Measurements from ENCODE around the gene RADX. TPM values are rescaled to one million over a fixed set of nuclear protein-coding genes. Genes with fewer than 3 reads are reported as not detected.

RADX gene
- total and polyA plus RNA-seq, 10 donors, result 2.7 to 19.4 (median 5.9) TPM

- WGBS, 5 donors, result 60 to 93% (median 86%) methylated on average over 1 of the region's 1 CpG
- TF ChIP-seq CTCF (IDR thresholded peaks at IDR 0.05 in 8 of 11, conservative IDR thresholded peaks at IDR 0.05 in 3 of 11) (no peak), POLR2A (IDR thresholded peaks at IDR 0.05) (no peak), POLR2AphosphoS5 (IDR thresholded peaks at IDR 0.05) (no peak)
- peaks cover 0 to 3% (median 0%) of the 10 kb centered on the region in 6 donors for H3K4me1 ChIP-seq
- H3K27ac ChIP-seq, result no peak overlapping the region
- DNase-seq, result no peak
- peaks cover 0 to 6% (median 0%) of the 10 kb centered on the region in 7 donors for H3K27me3 ChIP-seq (replicated peaks in 1 of 7)
- H3K36me3 ChIP-seq, result no peaks in the 10 kb centered on the region
- intact Hi-C loops (cut with DNase I; ENCODE audit: low total_unique reads), result no loop called here
- H3K9me3 ChIP-seq, result no peaks in the 10 kb centered on the region
- H3K4me3 ChIP-seq, result no peak overlapping the region
Observed at GRCh38 chrX:106606571-106606970, 5.2 kb upstream of the RADX start.

- Histone ChIP-seq H3K4me3 (no peak overlapping the region), H3K36me3 (no peaks in the 10 kb centered on the region), H3K27me3 (replicated peaks in 1 of 7) (peaks cover 0 to 10% (median 0%) of the 10 kb centered on the region in 7 donors), H3K9me3 (no peaks in the 10 kb centered on the region), H3K27ac (no peak overlapping the region), H3K4me1 (peaks cover 0 to 4% (median 0%) of the 10 kb centered on the region in 6 donors)
- intact Hi-C loops (cut with DNase I; ENCODE audit: low total_unique reads), result no loop called here
- no peak for DNase-seq
- WGBS, 5 donors, result 50 to 62% (median 55%) methylated on average over 5 to 6 of the region's 6 CpGs
- TF ChIP-seq POLR2A (IDR thresholded peaks at IDR 0.05) (no peak), CTCF (IDR thresholded peaks at IDR 0.05 in 8 of 11, conservative IDR thresholded peaks at IDR 0.05 in 3 of 11) (no peak), POLR2AphosphoS5 (IDR thresholded peaks at IDR 0.05) (no peak)
Observed at GRCh38 chrX:106608016-106608415, 3.8 kb upstream of the RADX start.

GRCh38 chrX:106611317-106611678 is 480 bp upstream of the RADX start:
- H3K4me1 ChIP-seq, result peaks cover 0 to 11% (median 2%) of the 10 kb centered on the region in 6 donors
- peak overlapping the region in 5 of 8 donors; percentile 35 to 84 (median 70) for H3K27ac ChIP-seq
- no peaks in the 10 kb centered on the region for H3K9me3 ChIP-seq
- intact Hi-C loops (cut with DNase I; ENCODE audit: low total_unique reads), result no loop called here
- no peak for TF ChIP-seq CTCF (IDR thresholded peaks at IDR 0.05 in 8 of 11, conservative IDR thresholded peaks at IDR 0.05 in 3 of 11)
- no peak for TF ChIP-seq POLR2A (IDR thresholded peaks at IDR 0.05)
- no peak for TF ChIP-seq POLR2AphosphoS5 (IDR thresholded peaks at IDR 0.05)
- no peak for DNase-seq
- no peaks in the 10 kb centered on the region for H3K36me3 ChIP-seq
- H3K4me3 ChIP-seq, result peak overlapping the region in 7 of 8 donors; percentile 39 to 76 (median 47)
- WGBS, 5 donors, result 6 to 59% (median 31%) methylated on average over 1 of the region's 1 CpG
- peaks cover 0 to 5% (median 0%) of the 10 kb centered on the region in 7 donors for H3K27me3 ChIP-seq (replicated peaks in 1 of 7)

- Histone ChIP-seq H3K27me3 (replicated peaks in 1 of 7) (peaks cover 0 to 5% (median 0%) of the 10 kb centered on the region in 7 donors), H3K4me3 (peak overlapping the region; percentile 0 to 76 (median 44)), H3K4me1 (peaks cover 0 to 11% (median 2%) of the 10 kb centered on the region in 6 donors), H3K27ac (peak overlapping the region in 4 of 8 donors; percentile 58 to 84 (median 71)), H3K9me3 (no peaks in the 10 kb centered on the region), H3K36me3 (no peaks in the 10 kb centered on the region)
- 1 to 31% (median 5%) methylated on average over 8 of the region's 8 CpGs for WGBS, 5 donors
- TF ChIP-seq CTCF (IDR thresholded peaks at IDR 0.05 in 8 of 11, conservative IDR thresholded peaks at IDR 0.05 in 3 of 11) (no peak), POLR2A (IDR thresholded peaks at IDR 0.05) (no peak), POLR2AphosphoS5 (IDR thresholded peaks at IDR 0.05) (no peak)
- no peak for DNase-seq
- intact Hi-C loops (cut with DNase I; ENCODE audit: low total_unique reads), result no loop called here
Observed at GRCh38 chrX:106612393-106612763, 600 bp downstream of the RADX start.

Data from spleen (tissue), 11 donors.